ENCODE data around the gene EYA3. TPM values are rescaled to one million over a fixed set of nuclear protein-coding genes. Genes with fewer than 3 reads are reported as not detected.

EYA3 gene
- total and polyA plus RNA-seq, 2 donors (not counting 3 experiments of a cell fraction or from before 2014, with no cell fraction given), result 12.7 to 33.0 TPM

GRCh38 chr1:28078680-28079626 lies 9.5 kb downstream of the EYA3 start:
- no peak overlapping the region for H3K4me3 ChIP-seq (replicated peaks in 1 of 3; ENCODE audit: insufficient read depth in 1 of 3, low read depth in 1 of 3, low read length in 3 of 3)
- H3K36me3 ChIP-seq (ENCODE audit: control insufficient read depth in 2 of 2, extremely low read depth in 1 of 2, insufficient read depth in 2 of 2, low read length in 2 of 2), result peaks cover 0 to 4% of the 10 kb centered on the region in 2 experiments
- H3K4me1 ChIP-seq (ENCODE audit: control insufficient read depth, extremely low read depth, insufficient read depth, low read length), result peaks cover 3% of the 10 kb centered on the region
- ChIA-PET CTCF (interaction anchor here (1.0 to 3.3 kb wide), 7 partner anchors 9 to 221 kb away, joined by 3 to 25 read pairs (median 5); partner anchors contain the start of gene EYA3), POLR2A (interaction anchor here (0.6 to 1.8 kb wide), 3 partner anchors 9 to 25 kb away, joined by 3 to 7 read pairs (median 4); partner anchors contain the start of gene EYA3)
- no peak overlapping the region for H3K9ac ChIP-seq (replicated peaks; ENCODE audit: extremely low read depth, insufficient read depth, low read length)
- H3K4me2 ChIP-seq (ENCODE audit: insufficient read depth, low read length), result no peak overlapping the region
- peaks cover 2% of the 10 kb centered on the region for H4K20me1 ChIP-seq (replicated peaks; ENCODE audit: control insufficient read depth, extremely low read depth, insufficient read depth, low read length)
- H3K9me3 ChIP-seq (replicated peaks; ENCODE audit: control insufficient read depth, insufficient read depth, low read length), result no peaks in the 10 kb centered on the region
- H2AFZ ChIP-seq (ENCODE audit: low read depth, low read length), result no peak overlapping the region
- peaks cover 75% of the 10 kb centered on the region for H3K79me2 ChIP-seq (ENCODE audit: control insufficient read depth, insufficient read depth, low read length)
- DNase-seq (ENCODE audit: low read depth, low spot score) (peak; percentile 78), FAIRE-seq (peak; percentile 85)
- H3K27ac ChIP-seq (ENCODE audit: insufficient read depth, low read depth, low read length), result no peak overlapping the region
- intact Hi-C loops (cut with micrococcal nuclease), result no loop called here
- TF ChIP-seq GATA2 (IDR thresholded peaks at IDR 0.05; ENCODE audit: insufficient read depth, insufficient read length, low read depth, low read length) (no peak), MYC (IDR thresholded peaks at IDR 0.05; ENCODE audit: low read depth, low read length) (no peak), JUN (IDR thresholded peaks at IDR 0.05; ENCODE audit: borderline replicate concordance, insufficient read depth, insufficient read length, low read depth) (no peak), POLR2AphosphoS5 (IDR thresholded peaks at IDR 0.05; ENCODE audit: insufficient read depth, low read depth, low read length) (no peak), CTCF (IDR thresholded peaks at IDR 0.05; ENCODE audit: extremely low read depth in 1 of 2, insufficient read depth in 1 of 2, low read depth in 1 of 2, low read length in 2 of 2) (no peak), MAX (IDR thresholded peaks at IDR 0.05; ENCODE audit: insufficient read depth, insufficient read length) (no peak), FOS (IDR thresholded peaks at IDR 0.05; ENCODE audit: borderline replicate concordance, insufficient read depth, low read length) (no peak), POLR2A (IDR thresholded peaks at IDR 0.05; ENCODE audit: low read depth, low read length) (no peak), EZH2 (IDR thresholded peaks at IDR 0.05; ENCODE audit: borderline replicate concordance, low read depth, low read length, severe bottlenecking) (no peak)
- H3K9me1 ChIP-seq (replicated peaks; ENCODE audit: control insufficient read depth, extremely low read depth, insufficient read depth, low read length), result no peaks in the 10 kb centered on the region
- BruUV-seq (replicated peaks), result no TSS peak
- dilution Hi-C loops (cut with MboI; ENCODE audit: extremely low pct_ligation_motif_present, low sequenced_read_pairs), result no loop called here
- H3K27me3 ChIP-seq (ENCODE audit: control insufficient read depth in 2 of 2, insufficient read depth in 2 of 2, low read length in 2 of 2), result no peaks in the 10 kb centered on the region

Measured in endothelial cell of umbilical vein (primary cell).